Mesodermal cell (in vitro differentiated cells): ENCODE results near the gene RGS12.

Experiments
- H3K27ac ChIP-seq: 2 replicates; pipeline ENCODE4 v1.7.0; 2013; ENCODE audit warnings: mild to moderate bottlenecking, low read depth, low read length, moderate library complexity; ENCODE audit not compliant: severe bottlenecking
- H3K36me3 ChIP-seq: 2 replicates; pipeline ENCODE4 v1.7.1; 2013; ENCODE audit warnings: mild to moderate bottlenecking, low read length, moderate library complexity; ENCODE audit not compliant: control insufficient read depth, insufficient read depth
- H3K4me1 ChIP-seq: one replicate; pipeline ENCODE4 v1.7.1; 2013; ENCODE audit warnings: mild to moderate bottlenecking, low read length; ENCODE audit not compliant: insufficient read depth, control insufficient read depth, poor library complexity, severe bottlenecking
- H3K4me3 ChIP-seq: 2 replicates; pipeline ENCODE4 v1.7.0; 2013; ENCODE audit warnings: low read length, control low read depth, mild to moderate bottlenecking; ENCODE audit not compliant: insufficient read depth, poor library complexity, severe bottlenecking; ENCODE audit errors: extremely low read depth
- H3K9me3 ChIP-seq: 2 replicates; pipeline ENCODE4 v1.7.1; 2013; ENCODE audit warnings: mild to moderate bottlenecking, low read length, moderate library complexity; ENCODE audit not compliant: control insufficient read depth
- WGBS, 2 experiments: methylation state at CpG; one replicate each; pipeline ENCODE4 v1.1.5; 2013; ENCODE audit warnings: missing lambda C conversion rate in 2 of 2; ENCODE audit not compliant: insufficient coverage in 2 of 2; 5-methylcytosine and 5-hydroxymethylcytosine counted together

Gene RGS12

DNA sequence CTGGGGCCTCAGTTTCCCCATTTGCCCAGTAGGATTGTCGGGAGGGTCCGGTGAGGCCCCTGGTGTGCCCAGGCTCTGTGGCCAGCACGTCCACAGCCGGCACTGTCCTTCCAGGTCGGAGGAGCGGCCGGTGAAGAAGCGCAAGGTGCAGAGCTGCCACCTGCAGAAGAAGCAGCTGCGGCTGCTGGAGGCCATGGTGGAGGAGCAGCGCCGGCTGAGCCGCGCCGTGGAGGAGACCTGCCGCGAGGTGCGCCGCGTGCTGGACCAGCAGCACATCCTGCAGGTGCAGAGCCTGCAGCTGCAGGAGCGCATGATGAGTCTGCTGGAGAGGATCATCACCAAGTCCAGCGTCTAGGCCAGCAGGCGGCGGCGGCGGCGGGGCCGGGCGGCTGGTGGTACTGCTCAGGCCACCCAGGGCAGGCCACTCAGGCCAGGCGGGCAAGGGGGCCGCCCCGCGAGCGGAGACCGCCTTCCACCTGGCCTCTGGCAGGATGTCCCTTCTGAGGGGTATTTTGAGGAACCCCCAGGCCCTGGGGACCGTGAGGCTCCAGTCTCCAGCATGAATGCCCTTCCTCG, 37.1 kb upstream of the RGS12 start:
- no peak overlapping the region for H3K27ac ChIP-seq
- WGBS, 2 experiments: 91 to 92% methylated on average over 35 of the region's 36 CpGs
- no peaks in the 10 kb centered on the region for H3K36me3 ChIP-seq
- no peaks in the 10 kb centered on the region for H3K4me1 ChIP-seq
- H3K4me3 ChIP-seq: no peak overlapping the region
- H3K9me3 ChIP-seq: no peaks in the 10 kb centered on the region

DNA sequence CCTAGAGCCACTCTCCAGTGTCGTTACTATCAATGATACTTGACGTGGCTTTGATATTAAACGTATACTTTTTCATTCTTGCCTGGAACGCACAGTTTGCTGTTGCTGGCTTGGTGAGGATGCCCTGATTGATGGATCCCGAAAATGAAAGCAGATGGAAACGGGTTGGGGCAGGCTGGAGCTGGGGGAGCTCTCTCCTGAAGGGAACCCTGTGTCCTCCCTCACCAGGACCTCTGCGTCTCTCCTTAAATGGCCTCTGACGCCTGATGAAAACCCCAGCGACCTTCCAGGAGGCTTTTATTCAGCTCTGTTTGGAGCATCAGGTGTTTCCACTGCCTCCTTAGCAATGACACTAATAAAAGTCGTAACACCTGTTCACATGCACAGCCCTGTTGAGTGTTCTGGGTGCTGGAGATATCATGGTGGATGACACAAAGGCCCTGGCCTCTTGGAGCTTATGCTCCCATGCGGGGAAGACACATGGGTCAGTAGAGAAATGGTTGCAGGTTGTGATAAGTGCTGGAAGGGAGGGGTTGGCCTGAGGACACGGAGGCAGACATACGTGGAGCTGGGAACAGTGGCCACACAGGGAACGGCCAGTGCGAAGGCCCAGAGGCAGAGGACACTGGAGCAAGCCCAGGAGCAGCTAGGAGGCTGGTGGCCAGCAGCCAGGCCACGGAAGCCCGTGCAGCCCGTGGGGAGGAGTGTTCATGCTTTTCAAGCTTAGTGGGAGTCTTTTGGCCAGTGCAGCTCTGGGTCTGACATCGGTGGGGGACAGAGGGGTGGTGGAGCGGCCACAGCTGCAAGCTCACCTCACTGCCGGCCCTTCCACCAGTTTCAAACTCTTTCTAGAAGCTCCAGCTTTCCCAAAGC, 36.4 kb upstream of the RGS12 start:
- 84 to 87% methylated on average over 18 to 19 of the region's 21 CpGs for WGBS, 2 experiments
- no peak overlapping the region for H3K4me3 ChIP-seq
- H3K27ac ChIP-seq: no peak overlapping the region
- no peaks in the 10 kb centered on the region for H3K9me3 ChIP-seq
- H3K4me1 ChIP-seq: no peaks in the 10 kb centered on the region
- H3K36me3 ChIP-seq: no peaks in the 10 kb centered on the region

GRCh38 chr4:3257103-3257555, 35.7 kb upstream of the RGS12 start:
- Histone ChIP-seq H3K27ac (no peak overlapping the region), H3K4me1 (no peaks in the 10 kb centered on the region), H3K36me3 (no peaks in the 10 kb centered on the region), H3K9me3 (no peaks in the 10 kb centered on the region), H3K4me3 (no peak overlapping the region)
- WGBS, 2 experiments: 85 to 95% methylated on average over 6 to 8 of the region's 9 CpGs

- WGBS, 2 experiments: 87 to 93% methylated on average over 15 to 25 of the region's 29 CpGs
- H3K9me3 ChIP-seq: no peaks in the 10 kb centered on the region
- H3K4me1 ChIP-seq: no peaks in the 10 kb centered on the region
- H3K36me3 ChIP-seq: no peaks in the 10 kb centered on the region
- no peak overlapping the region for H3K27ac ChIP-seq
- H3K4me3 ChIP-seq: no peak overlapping the region
Measured at GRCh38 chr4:3257556-3258482, 35.0 kb upstream of the RGS12 start.

DNA sequence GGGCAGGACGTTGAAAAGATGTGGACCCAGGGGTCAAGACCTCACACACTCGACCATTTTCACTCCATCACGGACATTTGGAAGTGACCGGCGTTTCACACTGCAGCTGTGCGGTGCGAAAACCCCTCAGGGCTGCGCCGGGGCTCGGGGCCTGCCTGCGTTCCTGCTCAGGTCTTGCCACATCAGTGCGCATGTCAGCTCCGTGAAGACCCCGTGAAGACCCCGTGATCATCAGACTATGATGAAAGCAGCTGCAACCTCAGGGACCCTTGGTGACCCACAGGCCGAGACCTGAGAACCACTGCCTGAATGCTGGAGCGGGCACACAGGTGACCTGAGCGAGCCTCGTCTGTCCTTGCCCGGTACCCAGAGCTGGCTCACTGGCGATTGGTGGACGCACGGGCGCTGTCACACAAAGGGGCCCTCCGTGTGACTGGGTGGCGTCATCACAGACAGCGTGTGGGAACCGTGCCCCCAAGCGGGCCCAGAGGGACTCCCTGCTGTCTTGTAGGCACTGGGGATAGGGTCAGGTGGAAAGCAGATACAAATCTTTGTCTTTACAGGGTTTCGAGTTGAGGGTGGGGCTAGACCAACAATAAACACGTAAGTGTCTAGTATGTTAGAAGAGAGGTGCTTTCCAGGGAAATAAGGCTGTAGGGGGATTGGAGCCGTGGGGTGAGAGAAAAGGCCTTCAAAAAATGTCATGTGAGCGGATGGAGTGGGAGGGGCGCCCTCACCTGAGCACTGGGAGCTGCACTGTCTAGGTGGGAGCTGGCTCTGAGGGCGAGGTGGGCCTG, 31.2 kb upstream of the RGS12 start:
- Histone ChIP-seq H3K4me3 (no peak overlapping the region), H3K36me3 (no peaks in the 10 kb centered on the region), H3K9me3 (no peaks in the 10 kb centered on the region), H3K4me1 (no peaks in the 10 kb centered on the region), H3K27ac (no peak overlapping the region)
- 92 to 94% methylated on average over 31 to 33 of the region's 35 CpGs for WGBS, 2 experiments

- Histone ChIP-seq H3K4me3 (no peak overlapping the region), H3K36me3 (no peaks in the 10 kb centered on the region), H3K4me1 (no peaks in the 10 kb centered on the region), H3K27ac (no peak overlapping the region), H3K9me3 (no peaks in the 10 kb centered on the region)
- 87 to 91% methylated on average over 21 of the region's 23 CpGs for whole genome bisulfite sequencing, 2 experiments
Measured at GRCh38 chr4:3262208-3263052, 30.4 kb upstream of the RGS12 start.

DNA sequence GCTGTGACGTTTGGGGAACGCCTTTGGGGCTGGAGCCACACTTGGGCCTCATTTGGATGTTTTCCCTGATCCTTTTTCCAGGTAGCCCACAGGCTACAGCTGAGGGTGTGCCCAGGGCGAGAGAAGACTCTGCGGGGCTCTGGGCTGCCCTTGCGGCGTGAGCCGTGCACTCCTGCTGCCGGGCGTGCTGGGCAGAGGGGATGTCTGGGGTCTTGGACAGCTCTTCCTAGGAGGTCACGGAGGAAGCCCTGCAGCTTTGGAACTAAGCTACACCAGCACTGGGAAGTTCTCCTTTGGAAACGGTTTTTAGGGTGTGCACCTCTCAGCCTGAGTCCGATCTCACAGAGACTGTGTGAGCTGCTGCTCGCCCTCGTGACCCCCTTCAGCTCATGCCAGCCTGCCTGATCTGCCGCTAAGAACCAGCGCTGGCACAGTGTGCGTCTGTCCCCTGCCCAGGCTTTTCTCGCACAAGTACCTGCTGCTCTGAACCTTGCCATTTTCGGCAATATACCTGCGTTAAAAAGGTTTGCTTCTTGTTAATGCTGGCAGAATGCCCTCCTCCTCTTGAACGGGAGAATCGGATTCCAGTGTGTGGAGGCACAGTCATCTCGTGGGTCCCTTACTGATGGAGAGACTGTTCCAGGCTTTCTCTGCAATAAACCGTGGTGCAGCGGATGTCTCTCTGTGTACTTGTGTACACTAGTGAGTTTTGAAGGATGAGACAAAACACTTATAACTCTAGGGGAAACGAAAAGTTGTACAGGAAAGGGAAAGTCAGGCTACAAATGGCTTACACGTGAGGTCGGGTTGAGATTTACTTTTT, 29.6 kb upstream of the RGS12 start:
- H3K4me3 ChIP-seq: no peak overlapping the region
- no peaks in the 10 kb centered on the region for H3K4me1 ChIP-seq
- H3K9me3 ChIP-seq: no peaks in the 10 kb centered on the region
- WGBS, 2 experiments: 88 to 92% methylated on average over 24 to 27 of the region's 28 CpGs
- H3K27ac ChIP-seq: no peak overlapping the region
- no peaks in the 10 kb centered on the region for H3K36me3 ChIP-seq

DNA sequence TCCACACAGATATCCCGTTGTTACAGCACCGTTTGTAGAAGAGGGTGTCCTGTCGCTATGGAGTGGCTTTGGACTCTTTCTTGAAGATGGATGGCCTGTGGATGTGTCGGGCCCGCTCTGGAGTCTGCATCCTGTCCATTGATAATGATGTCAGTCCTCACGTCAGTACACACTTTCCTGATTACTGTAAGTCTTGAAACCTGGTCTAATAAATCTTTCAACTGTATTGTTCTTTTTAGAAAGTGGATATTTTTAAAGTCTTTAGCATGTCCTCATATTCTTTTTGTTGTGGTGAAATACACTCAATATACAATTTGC, 29.0 kb upstream of the RGS12 start:
- Histone ChIP-seq H3K36me3 (no peaks in the 10 kb centered on the region), H3K27ac (no peak overlapping the region), H3K4me1 (no peaks in the 10 kb centered on the region), H3K4me3 (no peak overlapping the region), H3K9me3 (no peaks in the 10 kb centered on the region)
- 73 to 78% methylated on average over 2 to 5 of the region's 6 CpGs for WGBS, 2 experiments

- Histone ChIP-seq H3K36me3 (no peaks in the 10 kb centered on the region), H3K4me1 (no peaks in the 10 kb centered on the region), H3K27ac (no peak overlapping the region), H3K4me3 (no peak overlapping the region), H3K9me3 (no peaks in the 10 kb centered on the region)
- WGBS, 2 experiments: 96 to 99% methylated on average over 13 to 17 of the region's 17 CpGs
Measured at GRCh38 chr4:3266076-3266475, 26.7 kb upstream of the RGS12 start.
